Coronary artery (tissue), 2 donors: Measurements from ENCODE around the gene RALGPS2.

Experiments
- DNase-seq: peaks from one replicate; pipeline ENCODE4 v3.0.0-alpha.2; 2017; ENCODE audit warnings: low spot score
- H3K27ac ChIP-seq, 2 donors: fragments of 200-600 bp; sonication (generic); one replicate each; pipeline ENCODE4 v1.5.1; 2016 to 2019
- H3K4me3 ChIP-seq: fragments of 200-600 bp; sonication (generic); 2 replicates; pipeline ENCODE4 v1.5.1; 2016; ENCODE audit warnings: mild to moderate bottlenecking, moderate library complexity
- CTCF ChIP-seq: fragments of 200-600 bp; sonication (generic); IDR thresholded peaks from one replicate; pipeline ENCODE4 v1.5.1; 2019; ENCODE audit warnings: antibody characterized with exemption

Gene RALGPS2

GRCh38 chr1:178959543-178960460 is 234.8 kb downstream of the RALGPS2 start:
- DNase-seq = peak; percentile 57
- no peak for TF ChIP-seq CTCF
- Histone ChIP-seq H3K4me3 (no peak overlapping the region), H3K27ac (no peak overlapping the region)

GRCh38 chr1:178960482-178961240 is 235.6 kb downstream of the RALGPS2 start:
- TF ChIP-seq CTCF = no peak
- H3K4me3 ChIP-seq = no peak overlapping the region
- no peak overlapping the region for H3K27ac ChIP-seq
- DNase-seq = peak; percentile 49

- TF ChIP-seq CTCF = no peak
- Histone ChIP-seq H3K4me3 (no peak overlapping the region), H3K27ac (no peak overlapping the region)
- peak; percentile 29 for DNase-seq
These were observed 236.3 kb downstream of the RALGPS2 start for GRCh38 chr1:178961331-178961730.

GRCh38 chr1:178961868-178962267 is 236.8 kb downstream of the RALGPS2 start:
- no peak for DNase-seq
- no peak for TF ChIP-seq CTCF
- Histone ChIP-seq H3K27ac (no peak overlapping the region), H3K4me3 (no peak overlapping the region)

GRCh38 chr1:178962853-178963711 is 238.0 kb downstream of the RALGPS2 start:
- Histone ChIP-seq H3K27ac (no peak overlapping the region), H3K4me3 (no peak overlapping the region)
- TF ChIP-seq CTCF = no peak
- DNase-seq = peak; percentile 35

- H3K4me3 ChIP-seq = no peak overlapping the region
- DNase-seq = peak; percentile 19
- H3K27ac ChIP-seq = no peak overlapping the region
- no peak for TF ChIP-seq CTCF
These were observed 239.7 kb downstream of the RALGPS2 start for GRCh38 chr1:178964469-178965330.
